Measurements from ENCODE around the gene NMT1.

NMT1 gene

DNA sequence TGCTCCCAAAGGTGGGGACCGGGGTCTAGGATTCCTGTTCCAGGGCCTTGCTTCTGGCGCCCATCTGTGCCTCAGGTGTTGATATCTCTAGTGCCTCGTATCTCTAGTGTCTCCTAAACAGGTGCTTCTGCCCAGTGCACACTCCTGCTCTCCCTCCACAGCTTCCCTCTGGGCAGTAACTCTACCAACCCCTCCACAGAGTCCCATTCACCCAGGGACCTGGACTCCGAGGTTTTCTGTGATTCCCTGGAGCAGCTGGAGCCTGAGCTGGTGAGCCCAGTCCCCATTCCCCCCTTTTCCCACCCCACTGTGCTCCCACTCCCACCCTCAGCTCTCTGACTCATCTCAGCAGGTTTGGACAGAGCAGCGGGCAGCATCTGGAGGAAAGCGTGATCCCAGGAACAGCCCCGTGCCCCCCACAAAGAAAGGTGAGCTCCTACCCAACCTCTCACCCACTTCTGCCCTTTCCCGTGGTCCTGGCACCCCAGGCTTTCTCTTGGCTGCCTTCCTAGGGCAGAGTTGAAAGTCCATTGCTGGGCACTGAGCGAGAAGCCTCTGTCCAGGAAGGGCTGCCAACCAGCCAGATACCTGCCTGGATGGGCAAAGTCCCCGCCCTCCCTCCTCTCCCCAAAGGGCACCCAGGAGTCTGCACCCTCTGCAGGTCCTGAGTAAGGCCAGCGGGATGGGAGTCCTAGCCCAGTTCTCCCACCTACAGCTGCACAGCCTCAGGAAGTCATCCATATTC lies 76.6 kb downstream of the NMT1 start:
- DNase-seq: no peak

DNA sequence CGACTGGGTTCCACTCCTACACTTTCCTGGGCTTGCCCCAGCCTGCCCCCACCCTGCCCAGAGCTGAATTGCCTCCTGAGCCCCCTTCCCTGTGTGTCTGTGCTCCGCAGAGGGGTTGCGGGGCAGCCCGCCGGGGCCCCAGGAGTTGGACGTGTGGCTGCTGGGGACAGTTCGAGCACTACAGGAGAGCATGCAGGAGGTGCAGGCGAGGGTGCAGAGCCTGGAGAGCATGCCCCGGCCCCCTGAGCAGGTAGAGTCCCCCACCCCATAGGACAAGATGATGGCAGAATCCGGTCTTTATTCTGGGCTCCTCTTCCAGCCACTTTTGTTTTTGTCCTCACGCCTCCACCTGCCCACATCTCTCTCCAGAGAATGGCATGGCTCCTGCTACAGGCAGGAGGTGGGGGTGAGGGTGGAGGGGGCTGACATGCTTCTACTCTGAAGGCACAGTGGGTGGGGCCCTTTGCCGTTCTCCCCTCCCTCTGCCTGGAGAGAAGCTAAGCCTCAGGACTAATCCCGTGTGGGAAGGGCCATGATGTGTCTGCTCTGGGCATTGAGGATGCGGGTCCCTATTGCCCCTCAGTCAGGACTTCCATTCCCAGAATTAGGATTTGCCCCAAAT lies 77.9 kb downstream of the NMT1 start:
- DNase-seq: no peak

DNA sequence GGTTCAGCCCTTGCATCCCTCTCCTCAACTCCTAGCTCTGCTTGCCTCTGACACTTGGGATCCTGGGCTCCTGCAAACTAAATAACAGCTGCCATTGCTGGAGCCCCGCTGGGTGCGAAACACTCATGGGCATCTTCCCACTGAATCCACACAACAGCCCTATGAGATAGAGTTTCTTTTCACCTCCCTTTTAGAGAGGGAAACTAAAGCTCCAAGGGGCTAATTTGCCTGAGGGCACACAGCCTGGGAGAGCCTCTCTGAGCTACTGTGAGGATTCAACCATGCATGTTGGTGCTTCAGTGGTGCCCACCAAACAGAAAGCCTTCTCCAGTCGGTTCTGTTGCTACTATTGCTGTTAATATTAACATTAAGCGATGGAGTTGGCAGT lies 78.4 kb downstream of the NMT1 start:
- no peak for DNase-seq

DNA sequence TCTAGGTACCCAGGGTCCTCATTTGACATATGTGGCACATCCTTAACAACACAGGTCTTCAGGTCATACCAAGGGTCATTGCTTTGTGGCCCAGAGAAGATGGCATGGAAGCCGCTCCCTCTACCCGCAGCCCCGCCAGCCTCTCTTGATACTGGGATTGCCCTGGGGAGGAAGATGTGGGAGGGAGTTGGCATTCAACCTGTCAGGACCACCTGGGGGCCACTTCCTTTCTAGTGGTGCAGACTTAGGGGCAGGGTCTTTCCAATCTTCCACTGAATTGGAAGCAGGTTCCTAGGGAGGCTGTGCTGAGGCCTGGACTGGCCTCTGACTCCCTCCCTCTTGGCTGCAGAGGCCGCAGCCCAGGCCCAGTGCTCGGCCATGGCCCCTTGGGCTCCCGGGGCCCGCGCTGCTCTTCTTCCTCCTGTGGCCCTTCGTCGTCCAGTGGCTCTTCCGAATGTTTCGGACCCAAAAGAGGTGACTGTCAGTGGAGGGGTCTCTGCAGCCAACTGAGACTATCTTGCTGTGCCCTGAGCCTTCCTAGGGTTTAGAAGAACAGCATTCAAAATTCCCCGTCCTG lies 82.1 kb downstream of the NMT1 start:
- no peak for DNase-seq

DNA sequence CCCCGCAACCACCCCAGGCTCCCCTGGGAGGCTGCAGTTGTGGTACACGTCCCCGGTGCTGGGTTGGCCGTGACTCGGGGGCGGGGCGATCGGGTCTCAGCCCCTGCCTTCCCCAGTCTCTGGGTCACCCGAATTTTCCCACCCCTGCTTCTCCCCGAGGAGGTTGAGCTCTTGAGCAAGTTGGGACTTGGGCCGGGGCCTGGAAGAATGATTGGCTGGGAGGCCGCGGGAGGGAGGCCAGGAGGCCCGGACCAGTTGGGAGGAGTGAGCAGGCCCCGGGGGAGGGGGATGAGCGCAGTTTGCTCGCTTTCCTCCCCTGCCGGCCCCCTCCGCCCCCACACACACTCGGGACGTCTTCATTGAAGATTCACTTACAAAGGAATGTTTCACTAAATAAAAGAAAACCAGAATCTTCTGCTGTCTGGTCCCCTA lies 82.7 kb downstream of the NMT1 start:
- peak; percentile 28 for DNase-seq

DNA sequence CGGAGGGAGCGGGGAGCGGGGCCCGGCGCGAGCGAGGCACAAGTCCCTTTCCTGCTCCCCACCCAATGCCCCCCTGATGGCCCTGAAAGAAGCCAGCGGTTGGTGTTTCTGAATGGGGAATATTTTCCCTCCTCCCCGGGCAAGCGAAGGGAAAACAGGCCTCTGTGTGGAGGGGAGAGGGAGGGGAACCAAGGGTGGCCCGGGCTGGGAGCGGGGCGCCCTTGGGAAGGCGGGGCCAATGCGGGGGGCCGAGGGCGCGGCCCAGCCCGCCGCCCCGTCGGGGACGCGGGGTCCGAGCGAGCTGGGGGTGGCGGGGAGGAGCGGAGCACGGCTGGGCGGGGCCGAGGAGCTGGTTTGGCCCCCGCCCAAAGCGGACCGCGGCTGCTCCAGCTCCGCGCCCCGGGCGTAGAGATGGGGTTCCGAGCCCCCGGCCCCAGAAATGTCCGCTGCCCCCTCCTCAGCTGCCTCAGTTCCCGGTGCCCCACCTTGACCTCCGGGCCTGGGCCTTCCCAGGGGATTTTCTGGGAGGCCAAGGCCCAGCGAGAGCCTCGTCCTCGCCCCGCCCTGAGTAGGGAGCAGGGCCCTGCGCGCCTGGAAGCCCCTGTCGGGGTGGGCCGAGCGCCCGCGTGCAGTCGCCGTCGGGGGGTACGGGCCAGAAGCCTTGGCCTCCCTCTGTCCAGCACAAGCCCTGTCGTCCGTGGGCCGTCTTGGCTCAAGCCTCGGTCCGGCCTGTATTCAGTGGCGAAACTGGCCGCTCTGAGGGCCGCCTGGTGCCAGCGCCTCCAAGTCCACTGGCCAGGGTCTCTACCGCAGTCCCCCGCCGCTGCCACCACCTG lies 83.3 kb downstream of the NMT1 start:
- no peak for DNase-seq

DNA sequence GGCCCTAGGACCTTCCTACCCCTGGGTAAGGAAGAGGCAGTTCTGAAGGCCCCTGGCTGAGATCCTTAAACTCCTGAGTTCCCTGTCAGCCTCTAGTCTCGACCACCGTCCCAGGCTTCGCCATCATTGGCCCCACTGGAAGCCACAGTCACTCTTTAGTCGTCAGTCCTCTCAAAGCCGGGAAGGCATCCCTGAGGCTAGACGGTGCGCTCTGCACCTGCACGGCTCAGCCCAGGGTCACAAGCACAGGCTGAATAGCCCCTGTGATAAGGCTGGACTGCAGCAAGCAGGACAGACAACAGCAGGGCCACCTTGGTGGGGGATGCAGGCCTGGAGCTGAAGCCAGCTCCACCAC lies 83.9 kb downstream of the NMT1 start:
- DNase-seq: no peak

DNA sequence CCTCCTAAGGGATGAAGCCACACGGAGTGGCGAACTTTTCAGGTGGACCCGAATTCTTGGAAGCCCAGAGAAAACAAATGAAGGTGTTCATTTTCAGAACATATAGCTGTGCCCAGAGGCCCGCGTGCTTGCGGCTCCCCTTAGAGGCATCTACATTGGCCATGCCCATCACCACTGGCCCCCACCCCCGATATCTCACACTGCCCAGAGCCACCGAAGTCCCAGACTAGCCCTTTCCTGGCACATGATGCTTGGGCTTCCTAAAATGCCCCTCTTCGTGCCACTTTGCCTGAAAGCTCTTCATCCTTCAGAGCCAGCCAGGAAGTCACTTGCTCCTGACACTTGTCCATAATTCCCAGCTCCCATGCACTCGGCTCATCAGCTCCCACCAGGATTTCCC lies 85.0 kb downstream of the NMT1 start:
- DNase-seq: no peak

DNA sequence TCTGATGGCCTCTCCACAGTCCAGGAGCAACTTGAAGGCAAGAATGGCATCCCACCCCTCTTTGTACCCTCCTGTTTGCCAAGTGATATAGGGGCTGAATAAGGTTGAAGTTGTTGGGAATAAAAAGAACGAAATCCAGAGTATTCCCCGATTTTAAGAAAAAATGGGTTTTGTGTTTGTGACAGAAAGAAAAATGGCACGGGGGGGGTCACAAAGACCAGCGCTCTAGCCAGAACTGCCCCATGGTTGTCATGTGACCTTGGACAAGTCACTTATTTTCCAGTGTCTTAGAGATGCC lies 85.4 kb downstream of the NMT1 start:
- no peak for DNase-seq

DNA sequence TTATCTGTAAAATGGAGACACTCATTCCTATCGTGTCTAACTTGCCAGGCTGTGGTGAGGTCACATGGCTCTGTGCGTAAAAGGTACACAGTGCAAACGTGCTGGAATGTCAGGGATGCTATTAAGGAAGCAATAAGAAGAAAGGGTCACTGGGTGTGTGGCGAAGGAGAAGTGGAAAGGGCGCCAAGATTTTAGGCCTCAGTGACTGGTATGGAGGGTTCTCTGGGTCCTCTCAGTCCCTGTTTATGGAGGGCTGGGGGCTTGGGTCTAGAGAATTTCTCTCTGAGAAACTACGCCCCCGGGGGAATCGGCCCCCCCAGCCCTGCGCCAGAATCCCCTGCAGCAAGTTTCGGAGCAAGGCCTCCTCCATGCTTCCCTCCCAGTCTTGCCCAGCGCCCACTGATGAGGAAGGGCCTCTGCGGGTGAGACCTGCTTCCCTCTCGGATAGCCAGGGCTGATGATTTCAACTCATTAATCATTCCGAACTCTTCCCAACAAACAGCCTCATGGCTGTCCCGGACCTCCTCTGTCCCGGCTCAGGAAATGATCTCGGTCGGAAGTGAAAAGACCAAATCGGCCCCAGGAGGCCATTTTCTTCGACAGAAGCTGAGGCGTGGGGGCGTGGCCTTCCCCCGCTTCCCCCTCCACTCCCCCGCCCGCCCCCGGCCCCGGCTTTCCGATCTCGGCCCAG lies 85.9 kb downstream of the NMT1 start:
- peak; percentile 61 for DNase-seq

DNA sequence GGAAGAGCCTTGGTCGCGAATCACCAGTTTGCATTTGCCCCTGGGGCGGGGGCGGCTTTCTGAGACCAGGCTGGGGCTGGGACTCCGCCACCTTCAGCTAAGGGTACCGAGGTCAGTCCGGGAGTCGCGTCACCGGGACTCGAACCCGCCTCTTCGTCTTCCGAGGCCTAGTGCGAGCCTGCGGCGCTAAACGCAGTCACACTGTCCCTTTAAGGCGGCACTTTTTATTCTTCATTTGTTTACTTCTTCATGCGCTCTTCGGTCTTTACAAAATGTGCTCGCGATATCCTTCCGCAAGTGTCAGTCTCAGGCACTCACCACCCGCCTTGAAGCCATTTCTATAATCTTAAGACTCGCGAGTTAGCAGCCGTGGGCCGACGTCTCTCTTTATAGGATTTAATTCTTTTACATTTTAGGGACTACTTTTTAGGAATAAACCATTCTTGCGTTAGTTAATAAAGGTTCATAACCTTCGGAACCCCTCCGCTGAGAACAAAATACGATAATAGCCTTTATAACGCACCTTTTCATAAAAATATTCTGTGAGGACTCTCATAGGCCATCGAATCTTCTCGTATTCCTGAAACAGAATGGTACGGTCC lies 86.6 kb downstream of the NMT1 start:
- DNase-seq: peak; percentile 61

DNA sequence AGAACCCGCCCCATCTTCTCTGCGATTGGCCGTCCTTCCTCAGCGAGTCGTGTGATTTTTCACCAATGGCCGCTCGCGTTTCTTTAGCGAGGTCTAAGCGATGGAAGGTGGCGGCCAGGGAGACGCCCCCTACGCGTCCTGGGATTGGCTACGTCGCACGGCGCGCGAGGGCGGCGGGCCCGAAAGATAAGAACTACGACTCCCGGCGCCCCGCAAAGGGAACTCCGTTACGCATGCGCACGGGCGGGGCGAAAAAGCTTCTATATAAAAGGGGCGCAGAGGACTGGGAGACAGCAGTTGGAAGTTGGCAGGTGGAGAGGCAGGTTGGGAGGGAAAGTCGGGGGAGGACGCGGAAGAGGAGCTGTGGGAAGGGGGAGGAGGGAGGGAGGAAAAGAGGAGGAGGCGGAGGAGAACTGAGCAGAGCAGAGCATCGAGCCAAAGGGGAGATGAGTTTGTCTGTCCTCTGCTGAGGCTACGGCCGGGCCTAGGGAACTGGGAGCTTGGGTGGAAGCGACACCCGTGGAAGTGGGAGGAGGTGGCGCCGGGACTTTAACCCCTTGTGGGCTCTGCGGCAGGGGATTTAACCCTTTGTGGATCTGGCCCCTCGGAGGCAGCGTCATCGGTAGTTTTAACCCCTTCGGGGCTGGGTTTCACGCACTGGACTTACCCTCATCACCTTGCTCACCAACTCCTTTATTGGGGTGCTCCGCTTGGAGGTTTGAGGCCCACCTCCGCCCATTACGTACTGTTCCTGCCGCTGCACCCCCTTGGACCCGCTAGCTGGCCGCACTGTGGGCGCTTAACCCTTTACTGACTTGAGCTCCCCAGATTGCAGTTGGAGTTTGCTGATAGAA lies 87.3 kb downstream of the NMT1 start, which contains the start of gene HEXIM1:
TSS of gene HEXIM1 (plus strand) at position 293 of the 854 bp plus-strand sequence. CDS start 716 bp downstream, outside the sequence.
- peak; percentile 99 for DNase-seq

DNA sequence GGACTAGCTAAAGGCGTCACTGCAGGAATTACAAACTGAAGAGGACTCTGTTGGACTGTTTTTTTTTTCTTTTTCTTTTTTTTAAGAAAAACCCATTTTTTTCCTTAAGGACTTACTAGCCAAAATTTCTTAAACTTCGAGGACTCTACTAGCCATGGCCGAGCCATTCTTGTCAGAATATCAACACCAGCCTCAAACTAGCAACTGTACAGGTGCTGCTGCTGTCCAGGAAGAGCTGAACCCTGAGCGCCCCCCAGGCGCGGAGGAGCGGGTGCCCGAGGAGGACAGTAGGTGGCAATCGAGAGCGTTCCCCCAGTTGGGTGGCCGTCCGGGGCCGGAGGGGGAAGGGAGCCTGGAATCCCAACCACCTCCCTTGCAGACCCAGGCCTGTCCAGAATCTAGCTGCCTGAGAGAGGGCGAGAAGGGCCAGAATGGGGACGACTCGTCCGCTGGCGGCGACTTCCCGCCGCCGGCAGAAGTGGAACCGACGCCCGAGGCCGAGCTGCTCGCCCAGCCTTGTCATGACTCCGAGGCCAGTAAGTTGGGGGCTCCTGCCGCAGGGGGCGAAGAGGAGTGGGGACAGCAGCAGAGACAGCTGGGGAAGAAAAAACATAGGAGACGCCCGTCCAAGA lies 88.0 kb downstream of the NMT1 start:
- peak; percentile 60 for DNase-seq

DNA sequence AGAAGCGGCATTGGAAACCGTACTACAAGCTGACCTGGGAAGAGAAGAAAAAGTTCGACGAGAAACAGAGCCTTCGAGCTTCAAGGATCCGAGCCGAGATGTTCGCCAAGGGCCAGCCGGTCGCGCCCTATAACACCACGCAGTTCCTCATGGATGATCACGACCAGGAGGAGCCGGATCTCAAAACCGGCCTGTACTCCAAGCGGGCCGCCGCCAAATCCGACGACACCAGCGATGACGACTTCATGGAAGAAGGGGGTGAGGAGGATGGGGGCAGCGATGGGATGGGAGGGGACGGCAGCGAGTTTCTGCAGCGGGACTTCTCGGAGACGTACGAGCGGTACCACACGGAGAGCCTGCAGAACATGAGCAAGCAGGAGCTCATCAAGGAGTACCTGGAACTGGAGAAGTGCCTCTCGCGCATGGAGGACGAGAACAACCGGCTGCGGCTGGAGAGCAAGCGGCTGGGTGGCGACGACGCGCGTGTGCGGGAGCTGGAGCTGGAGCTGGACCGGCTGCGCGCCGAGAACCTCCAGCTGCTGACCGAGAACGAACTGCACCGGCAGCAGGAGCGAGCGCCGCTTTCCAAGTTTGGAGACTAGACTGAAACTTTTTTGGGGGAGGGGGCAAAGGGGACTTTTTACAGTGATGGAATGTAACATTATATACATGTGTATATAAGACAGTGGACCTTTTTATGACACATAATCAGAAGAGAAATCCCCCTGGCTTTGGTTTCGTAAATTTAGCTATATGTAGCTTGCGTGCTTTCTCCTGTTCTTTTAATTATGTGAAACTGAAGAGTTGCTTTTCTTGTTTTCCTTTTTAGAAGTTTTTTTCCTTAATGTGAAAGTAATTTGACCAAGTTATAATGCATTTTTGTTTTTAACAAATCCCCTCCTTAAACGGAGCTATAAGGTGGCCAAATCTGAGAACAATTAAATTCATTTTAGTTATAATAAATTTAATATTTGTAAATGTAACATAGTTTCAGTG lies 88.8 kb downstream of the NMT1 start:
- DNase-seq: peak; percentile 21

DNA sequence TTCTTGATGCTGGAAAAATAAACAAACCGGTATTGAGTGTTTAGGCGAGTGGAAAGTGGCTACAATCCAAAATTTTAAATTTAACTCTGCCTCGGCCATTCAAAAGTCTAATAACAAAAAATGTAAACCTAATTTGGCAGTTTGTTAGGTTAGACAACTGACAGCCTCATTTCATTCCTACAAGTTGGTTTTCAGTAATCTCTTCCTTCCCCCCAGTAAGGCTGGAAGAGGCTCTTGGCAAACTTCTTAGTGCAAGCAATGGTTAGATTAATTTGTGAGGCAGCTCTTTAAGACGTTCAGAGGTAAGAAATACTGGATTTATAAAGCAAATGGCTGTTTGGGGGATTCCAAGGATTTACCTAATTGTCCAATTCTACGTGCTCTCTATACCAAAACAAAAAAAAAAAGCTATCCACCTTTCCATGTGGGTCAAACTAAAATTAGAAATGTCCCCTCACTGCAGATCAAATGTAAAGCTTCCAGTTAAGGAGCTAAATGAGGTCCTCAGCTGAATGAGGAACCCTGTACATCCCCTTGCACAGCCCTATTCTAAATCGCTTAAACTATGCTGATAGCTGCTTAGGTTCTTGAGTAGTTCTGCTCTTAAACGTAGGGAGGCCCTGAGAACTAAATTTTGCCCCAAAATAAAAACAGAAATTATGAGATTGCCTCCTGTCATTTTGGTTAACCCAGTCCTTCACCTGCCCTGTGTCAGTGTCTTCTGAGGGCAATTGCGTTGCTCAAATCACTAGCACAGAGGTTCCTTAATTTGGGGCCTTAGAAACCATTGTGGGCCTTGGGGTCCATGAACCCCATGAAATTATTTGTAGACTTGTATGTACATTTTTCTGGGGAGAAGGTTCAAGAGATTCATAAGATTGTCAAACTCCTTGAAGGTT lies 90.0 kb downstream of the NMT1 start:
- DNase-seq: no peak

DNA sequence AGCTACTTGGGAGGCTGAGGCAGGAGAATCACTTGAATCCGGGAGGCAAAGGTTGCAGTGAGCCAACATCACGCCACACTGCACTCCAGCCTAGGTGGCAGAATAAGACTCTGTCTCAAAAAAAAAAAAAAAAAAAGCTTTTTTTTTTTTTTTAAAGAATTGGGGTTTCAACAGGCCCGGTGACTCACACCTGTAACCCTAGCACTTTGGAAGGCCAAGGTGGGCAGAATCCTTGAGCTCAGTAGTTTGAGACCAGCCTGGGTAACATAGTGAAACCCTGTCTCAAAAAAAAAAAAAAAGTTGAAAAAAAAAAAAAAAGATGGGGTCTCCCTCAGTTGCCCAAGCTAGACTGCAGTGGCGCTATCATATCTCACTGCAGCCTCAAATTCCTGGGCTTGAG lies 93.9 kb downstream of the NMT1 start:
- DNase-seq: no peak

DNA sequence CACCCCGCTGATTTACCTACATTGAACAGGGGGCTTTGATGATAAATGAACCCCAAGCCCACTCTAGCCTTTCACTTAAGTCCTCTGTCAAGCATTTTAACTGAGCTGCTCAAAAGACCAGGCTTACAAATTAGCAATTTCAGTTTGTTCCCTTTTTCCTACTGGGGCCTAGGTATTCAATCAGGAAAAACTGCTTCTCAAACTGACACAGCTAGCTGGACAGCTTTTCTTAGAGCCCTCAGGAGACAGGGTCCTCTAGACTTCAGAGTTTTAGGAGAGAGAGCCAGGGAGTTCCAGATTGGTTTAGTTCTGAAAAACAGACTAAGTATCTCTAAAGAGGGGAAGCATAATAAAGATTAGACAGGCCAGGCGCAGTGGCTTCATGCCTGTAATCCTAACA lies 94.4 kb downstream of the NMT1 start:
- no peak for DNase-seq

DNA sequence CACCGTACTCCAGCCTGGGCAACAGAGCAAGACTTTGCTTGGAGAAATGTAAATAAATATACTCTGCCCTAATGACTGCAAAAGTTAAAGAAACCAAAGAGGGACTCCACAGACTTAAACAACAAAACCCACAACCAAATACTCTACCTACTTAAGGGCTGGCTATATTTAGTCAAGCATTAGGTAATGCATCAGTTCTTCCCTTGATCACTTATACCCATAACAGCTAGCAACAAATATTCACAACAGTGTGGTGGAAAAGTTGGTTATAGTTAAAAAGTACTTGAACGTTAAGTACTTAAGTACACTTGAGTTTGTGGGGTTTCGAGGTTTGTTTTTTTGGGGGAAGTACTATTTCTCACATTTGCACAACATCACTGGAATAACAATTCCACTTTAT lies 95.1 kb downstream of the NMT1 start:
- no peak for DNase-seq
